GM21515 (cell line): ENCODE results near the gene TMEM163.
A peak's percentile ranks its signal among the peaks of the same experiment; 100 is the strongest.

Source experiments
- ATAC-seq: cut with Tn5 transposase; IDR thresholded peaks from one replicate; pipeline ENCODE4 v1.9.1; 2021; ENCODE audit not compliant: unreplicated experiment

The TMEM163 gene

DNA sequence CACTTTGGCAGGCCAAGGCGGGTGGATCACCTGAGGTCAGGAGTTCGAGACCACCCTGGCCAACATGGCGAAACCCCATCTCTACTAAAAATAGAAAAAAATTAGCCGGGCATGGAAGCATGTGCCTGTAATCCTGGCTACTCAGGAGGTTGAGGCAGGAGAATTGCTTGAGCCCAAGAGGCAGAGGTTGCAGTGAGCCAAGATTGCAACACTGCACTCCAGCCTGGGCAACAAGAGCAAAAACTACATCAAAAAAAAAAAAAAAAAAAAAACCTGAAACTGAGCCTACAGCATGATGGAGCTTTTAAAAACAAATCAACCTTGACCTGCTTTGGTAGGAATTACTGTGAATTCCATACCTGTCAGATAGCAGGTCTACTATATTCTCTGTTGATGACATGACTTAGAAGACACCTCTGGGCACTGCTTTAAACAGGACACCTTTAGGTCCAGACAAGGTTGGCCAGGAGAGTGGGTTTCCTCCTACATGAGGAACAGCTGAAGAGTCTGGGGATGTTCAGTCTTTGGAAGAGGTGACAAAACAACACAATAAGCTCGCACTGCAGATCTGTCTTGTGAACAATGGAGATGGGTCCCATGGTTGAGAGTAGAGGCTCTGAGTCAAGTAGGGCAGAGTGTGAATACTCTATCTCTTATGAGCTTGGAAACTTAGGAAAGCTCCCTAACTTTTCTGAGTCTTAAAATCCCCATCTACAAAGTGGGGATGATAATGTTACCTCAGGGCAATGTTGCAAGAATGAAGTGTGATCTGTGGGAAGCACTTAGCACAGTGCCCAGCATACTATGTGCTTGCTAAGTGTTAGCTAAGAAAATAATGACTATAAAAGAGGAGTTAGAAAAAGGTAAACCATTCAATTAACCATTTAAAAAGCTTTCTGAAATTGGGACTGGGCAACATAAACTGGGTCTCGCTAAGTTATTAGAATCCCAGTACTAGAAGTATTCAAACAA lies 25.2 kb downstream of the TMEM163 start:
- no peak for ATAC-seq

DNA sequence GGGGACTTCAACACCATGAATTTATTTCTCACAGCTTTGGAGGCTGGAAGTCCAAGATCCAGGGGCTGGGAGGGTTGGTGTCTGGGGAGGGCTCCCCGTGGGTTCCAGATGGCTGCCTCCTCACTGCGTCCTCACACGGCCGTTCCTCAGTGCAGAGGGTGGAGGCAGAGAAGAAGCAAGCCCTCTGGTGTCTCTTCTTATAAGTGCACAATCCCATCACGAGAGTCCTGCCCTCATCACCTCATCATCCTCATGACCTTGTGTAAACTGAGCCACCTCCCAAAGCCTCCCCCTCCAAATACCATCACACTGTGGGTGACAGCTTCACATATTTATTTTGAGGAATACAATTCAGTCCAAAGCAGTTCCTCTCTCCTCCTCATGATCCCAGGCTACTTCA lies 26.3 kb downstream of the TMEM163 start:
- no peak for ATAC-seq

DNA sequence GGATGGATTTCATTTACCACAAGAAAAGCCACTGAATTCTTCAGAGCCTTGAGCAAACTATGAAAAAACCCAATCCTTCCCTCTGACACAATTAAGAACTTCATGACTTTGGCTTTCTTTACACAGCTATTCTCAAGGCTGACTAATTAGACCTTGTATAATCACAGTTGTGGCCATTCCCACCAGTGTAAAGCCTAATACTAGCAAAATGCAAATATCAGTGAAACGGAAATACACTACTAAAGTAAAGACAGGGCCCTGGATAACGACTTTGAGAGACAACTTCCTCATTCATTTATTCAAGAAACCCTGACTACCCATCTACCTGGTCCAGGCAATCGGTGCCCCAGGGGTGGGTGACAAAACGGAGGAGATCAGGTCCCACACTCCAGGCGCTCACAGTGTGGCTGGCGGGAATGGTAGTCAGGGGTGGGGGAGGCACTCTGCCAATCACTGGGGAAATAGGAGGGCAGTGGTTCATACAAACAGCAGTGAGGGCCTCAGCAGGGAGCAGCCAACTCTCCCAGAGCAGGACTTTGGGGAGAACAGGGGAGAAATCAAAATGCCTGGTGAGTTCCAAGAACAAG lies 28.1 kb downstream of the TMEM163 start:
- no peak for ATAC-seq

DNA sequence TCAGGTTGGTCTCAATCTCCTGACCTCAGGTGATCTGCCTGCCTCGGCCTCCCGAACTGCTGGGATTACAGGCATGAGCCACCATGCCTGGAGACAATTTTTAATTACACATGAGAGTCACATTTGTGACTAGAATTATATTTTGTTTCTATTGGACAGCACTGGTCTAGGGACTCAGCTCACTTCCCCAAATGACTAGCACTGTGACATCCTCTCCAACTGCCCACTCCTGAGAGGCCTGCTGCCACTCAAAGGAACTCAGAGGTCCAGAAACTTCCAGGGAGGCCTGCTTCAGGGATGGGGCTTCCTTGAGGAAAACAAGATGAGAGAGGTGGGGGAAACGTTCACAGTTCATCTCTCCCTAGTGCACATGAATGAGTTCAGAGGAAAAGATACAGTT lies 29.5 kb downstream of the TMEM163 start:
- no peak for ATAC-seq

DNA sequence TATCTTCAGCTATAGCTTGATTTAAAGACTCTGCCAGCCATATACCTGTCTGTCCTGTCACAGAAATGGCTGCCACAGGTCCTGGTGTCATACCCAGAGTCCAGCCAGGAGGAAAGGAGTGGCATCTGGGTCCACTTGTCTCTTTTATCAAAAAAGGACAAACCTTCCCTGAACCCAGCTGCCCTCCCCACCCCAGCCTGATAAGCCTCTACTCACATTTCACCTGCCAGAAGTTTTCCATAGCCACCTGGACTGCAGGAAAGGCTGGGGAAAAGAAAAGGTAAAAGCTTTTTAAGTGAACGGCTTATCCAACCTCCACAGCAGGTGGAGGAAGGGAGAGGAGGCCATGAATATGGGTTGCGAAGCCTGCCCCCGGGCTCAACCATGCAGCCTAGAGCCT lies 32.8 kb downstream of the TMEM163 start:
- no peak for ATAC-seq

DNA sequence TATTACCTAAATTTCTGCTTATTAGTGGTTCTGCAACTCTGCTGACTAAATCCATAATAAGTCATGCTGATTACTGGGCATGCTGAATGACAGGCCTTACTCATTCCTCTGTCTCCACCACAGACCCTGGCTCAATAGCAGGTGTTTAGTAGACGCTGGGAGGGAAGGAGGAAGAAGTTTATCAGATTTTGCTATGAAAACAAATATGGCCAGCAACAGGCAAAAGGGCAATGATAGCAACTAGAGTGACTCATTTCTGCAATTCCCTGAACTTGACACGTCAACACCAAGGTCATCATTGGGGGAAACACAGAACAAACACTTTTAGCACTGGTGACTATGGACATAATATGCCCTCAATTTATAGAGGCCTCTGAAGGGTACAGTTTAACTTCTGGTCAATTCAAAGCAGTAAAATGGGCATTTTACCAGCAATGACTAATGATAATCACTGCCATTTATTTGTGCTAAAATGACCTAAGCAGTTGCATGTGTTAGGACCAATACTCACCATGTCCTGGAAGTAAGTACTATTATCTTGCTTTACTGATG lies 35.2 kb downstream of the TMEM163 start:
- peak; percentile 68 for ATAC-seq

DNA sequence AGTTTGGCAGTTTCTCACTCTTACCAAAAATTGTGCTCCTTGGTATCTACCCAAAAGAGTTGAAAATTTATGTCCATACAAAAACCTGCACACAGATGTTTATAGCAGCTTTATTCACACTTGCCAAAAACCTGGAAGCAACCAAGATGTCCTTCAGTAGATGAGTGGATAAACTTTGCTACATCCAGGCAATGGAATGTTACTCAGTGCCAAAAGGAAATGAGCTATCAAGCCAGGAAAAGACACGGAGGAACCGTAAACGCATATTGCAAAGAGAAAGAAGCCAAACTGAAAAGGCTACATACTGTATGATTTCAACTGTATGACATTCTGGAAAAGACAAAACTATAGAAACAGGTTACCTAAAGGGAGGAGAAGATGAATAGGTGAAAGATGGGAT lies 36.1 kb downstream of the TMEM163 start:
- no peak for ATAC-seq

DNA sequence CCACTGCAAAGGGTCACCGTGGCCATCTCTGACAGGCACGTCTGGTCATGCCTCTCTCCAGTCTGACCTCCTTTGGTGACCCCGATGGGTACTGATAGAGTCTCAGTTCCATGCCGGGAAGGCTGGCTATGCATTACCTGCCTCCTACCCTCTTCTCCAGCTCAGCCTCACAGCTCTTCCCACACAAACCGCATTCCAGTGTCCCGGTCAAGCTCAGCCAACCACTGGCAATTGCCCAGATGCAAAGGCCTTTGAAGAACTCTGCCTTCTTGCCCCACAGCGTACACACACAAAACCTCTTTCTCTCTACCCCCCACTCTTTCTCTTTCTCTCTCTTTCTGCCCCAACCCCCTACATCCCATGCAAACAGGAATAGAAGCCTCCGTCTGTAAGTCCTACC lies 37.6 kb downstream of the TMEM163 start:
- no peak for ATAC-seq

DNA sequence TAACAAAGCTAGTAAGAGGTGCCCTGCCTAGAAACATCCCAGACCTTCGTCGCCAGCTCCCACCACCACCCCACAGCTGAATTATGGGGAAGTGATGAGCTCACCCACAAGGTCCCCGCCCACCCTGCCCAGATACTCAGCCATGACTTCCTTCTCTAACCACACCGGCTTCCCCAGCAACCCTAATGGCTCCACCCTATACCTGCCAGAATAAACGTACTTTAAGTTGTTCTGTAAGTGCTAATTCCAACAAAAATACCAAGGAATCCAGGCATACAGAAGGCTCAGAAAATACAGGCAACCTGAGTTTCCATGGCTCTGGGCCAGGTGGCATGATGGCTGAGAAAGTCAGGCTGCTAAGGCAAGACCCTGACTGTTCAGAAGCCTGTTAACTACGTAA lies 39.1 kb downstream of the TMEM163 start:
- no peak for ATAC-seq

DNA sequence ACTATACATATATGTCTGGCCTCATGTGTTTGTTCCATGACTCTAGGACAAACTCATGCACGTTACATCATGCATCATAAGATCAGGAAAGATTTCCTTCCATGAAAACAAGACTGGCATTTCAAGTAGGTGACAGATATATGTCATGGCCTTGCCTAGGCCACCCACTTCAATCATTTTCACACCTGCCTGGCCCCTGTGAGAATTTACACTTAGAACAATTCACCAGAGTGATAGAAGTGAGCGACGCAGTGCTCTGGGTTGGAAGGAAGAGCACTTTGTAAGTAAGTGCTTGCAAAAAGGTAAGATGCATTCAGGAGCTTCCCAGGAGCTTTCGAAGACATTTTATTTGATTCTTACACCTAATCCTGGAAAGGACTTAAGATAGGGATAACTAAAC lies 39.5 kb downstream of the TMEM163 start:
- no peak for ATAC-seq

DNA sequence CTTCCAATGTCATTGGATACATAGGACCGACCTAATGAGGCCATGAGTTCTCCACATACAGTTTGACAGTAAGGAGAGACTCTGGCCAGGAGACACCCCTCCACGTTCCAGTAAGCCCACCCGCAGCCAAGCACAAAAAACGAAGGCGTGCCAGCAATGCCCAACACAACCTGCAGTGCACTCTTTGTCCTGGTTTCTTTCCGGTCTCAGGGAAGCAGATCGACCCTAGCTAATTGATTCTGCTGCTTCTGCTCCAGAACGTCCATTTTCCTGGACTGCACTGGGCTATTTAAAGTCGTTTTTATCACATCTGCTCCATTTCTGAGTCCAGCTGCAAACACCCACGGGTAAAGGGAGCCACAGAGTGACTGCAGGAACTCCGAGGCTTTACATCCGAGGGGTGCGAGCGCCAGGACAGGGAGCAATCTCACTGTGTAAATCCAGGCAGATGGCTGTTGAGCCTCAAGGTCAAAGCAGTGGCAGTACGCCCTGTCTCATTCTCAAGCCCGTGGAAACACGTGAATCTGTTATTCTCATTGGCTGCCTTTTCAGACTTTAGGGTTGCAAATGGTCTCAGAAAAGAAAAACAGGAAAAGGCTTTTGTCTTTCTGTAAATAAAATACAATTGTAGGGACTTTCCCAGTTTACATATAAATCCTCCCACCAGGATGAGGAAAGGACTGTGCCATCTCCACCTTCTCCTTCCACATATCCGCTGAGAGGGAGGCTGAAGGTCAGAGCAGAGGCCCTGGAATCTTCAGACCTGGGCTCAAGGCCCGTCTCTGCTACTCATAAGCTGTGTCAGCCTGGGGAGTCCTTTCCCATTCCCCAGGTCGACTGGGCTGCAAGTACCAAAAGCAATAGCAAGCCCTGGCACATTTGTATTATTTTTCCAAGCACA lies 40.7 kb downstream of the TMEM163 start:
- ATAC-seq: no peak

DNA sequence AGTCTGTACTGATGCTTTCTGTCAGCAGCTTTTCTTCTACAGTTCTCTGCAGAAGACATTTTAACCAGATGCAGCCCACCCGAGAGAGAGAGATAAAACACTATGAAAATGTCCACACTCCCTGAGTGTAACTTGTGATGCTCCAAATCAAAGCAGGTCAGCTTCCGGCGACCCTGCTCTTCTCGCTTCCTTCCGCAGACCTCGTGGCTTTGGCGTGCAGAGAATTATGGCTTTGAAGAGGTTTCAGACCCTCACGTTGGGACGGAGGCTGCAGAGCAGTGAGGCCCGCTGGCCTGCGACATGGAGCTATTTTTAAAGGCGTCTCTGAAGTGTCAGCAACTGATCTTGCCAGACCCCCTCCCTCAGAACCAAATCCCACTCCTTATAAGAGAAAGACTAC lies 41.8 kb downstream of the TMEM163 start:
- no peak for ATAC-seq

DNA sequence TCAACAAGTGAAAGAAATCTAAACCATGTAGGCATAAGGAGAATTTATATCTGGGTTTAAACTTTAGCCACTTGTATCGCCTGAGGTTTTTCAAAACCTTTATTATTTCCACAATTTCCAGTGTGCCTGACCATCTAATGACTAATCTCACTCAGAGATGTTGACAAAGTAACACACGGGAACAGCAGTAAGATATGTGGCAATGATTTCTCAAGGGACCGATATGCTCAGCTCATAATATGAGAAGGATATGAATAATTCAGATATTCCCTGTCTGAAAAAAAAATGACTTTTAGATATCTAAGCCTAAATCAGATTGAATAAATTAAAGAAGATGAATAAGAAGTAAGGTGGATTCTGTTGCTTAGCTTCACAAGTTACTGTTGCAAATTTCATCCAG lies 43.5 kb downstream of the TMEM163 start:
- no peak for ATAC-seq

DNA sequence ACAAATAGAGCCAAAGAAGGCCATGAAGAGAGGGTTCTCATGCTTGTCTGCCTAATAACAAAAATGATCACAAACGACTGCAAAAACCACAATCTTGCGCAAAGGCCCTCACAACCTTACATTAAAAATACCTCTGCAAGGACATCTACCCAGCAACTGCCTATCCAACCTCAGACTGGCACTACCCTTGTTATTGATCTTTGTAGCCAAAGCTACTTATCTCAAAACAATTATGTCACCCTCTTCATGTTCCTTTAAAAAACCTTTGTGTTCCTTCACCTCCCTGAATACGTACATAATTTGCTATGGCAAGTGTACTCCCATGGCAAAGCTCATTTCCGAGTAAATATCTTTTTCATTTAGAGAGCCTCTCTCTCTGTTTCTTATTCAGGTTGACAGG lies 44.1 kb downstream of the TMEM163 start:
- no peak for ATAC-seq

DNA sequence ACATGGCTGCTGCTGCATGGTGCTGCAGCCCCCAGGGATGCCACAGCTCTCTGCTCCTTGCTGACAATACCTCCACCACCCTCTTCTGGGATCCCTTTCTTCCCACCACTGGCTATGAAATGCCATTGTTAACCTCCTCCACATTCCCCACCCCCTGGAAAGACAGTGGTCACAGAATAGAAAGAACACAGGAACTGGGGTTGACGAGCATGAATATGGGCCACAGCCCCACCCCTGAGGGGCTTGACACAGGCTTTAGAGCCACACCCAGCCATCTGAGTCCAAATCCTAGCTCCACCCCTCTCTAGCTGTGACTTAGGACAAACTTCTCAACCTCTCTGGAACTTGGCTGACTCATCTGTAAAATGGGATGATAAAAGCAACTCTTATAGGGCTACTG lies 47.3 kb downstream of the TMEM163 start:
- no peak for ATAC-seq

DNA sequence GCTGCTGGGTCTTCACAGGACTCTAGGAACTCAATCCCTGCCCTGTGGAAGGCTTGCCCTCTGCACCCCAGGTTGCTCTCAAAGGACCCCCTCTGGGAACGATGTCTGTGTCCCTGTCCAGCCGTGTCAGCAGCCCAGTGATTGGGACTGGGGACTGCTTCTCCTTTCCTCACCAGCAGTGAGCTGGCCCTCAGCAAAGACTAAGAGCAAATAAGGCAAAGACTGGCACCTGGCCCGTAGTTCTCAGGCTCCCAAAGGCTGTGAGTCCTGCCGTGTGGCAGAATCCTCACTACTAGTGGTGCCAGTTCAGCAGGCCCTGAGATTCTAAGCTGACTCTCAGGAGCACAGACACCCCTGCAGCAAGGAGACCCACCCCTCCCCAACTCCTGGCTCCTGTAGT lies 47.8 kb downstream of the TMEM163 start:
- ATAC-seq: no peak

DNA sequence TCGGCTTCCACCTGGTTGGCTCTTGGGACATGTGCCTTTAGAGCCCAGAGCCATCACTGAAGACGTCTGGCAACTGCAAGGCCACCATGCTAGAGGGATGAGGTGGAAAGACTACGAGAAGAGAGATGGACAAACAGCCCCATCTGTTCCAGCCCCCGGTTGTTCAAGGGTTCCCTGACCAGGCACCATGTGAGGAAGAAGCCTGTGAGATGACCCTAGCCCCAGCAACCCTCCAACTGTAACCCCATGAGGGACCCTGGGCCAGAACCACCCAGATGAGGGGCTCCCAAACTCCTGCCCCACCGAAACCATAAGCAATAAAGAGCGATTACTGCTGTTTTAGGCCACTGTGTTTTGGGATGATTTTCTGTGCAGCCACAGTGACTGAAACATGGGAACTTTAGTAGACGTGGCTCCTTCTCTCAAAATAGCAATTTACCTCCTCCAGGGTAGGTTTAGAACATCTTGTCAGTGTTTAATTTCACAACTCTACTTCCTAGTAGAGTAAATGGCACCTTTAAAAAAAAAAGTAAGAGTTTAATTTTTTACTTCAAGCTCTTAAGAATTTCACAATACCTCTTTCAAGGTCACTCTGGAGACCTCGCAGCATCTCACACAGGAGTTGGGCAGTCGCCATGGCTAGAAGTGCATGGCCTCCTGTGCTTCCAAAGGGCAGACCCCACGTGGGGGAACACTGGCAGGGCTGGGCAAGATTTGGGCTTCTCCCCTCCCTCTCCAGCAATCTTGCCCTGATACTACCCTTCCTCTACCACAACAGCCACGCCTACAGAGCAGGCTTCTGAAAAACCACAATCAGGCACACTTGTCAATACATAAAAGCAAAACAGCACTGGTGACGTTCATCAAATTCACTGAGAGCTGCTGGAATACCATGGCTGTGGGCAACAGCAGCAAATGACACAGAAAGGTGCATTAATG lies 48.8 kb downstream of the TMEM163 start:
- ATAC-seq: no peak

DNA sequence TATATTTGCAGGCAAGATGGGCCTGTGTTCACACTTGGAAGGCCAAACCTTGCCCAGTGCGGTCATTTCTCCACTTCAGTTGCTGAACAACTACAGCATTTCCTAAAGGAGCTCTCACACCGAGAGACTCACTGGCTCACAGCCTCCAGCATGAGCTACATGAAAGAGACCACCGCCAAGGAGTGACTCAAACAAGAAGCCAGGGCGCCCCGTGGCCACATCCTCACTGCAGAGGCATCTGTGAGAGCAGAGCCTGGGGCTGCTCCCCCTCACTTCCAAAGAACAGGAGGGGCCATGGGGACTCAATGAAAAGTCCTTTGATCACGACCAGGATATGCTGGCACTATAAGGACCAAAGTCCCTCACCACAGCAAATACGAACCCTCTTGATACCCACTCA lies 50.0 kb downstream of the TMEM163 start:
- ATAC-seq: no peak

DNA sequence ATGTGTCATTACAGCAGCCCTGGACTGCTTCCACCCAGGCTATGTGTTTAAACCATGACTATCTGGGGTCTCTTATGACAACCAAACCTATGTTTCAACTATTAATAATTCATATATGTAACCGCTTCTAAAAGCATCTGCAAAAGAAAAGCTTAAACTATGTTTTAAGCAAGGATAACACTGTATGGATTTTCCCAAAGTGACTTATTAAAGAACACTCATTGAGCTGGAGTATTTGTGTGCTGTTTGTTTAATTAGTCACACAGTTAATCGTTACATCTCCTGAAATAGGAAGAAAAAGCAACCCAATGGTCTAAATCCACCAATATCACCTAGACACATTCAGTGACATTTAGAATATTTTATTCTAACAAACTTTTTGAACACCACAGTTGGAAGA lies 51.3 kb downstream of the TMEM163 start:
- no peak for ATAC-seq

DNA sequence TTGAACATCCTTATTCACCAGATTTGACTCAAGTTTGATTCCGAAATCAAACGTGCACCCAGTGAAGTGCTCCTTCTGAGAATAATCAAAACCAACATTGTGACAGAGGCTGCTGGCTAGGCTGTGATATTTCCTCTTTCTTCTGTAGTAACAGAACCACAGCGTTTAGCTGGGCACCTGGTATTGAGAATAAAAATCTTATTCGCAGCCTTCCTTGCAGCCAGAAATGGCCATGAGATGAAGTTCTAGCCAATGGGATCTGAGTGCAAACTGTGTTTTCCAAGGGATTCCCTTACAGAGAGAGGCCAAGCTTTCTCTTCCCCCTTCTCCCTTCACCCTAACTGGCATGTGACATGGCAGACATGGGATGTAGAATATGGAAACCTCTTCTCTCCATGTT lies 51.7 kb downstream of the TMEM163 start:
- ATAC-seq: no peak
